Measurements from ENCODE around the gene ELMO1.
A peak's percentile ranks its signal among the peaks of the same experiment; 100 is the strongest.

Gene ELMO1

GRCh38 chr7:37410305-37411229, 38.1 kb downstream of the ELMO1 start:
- DNase-seq (ENCODE audit: low read depth in 2 of 3, low spot score in 1 of 3): no peak

DNA sequence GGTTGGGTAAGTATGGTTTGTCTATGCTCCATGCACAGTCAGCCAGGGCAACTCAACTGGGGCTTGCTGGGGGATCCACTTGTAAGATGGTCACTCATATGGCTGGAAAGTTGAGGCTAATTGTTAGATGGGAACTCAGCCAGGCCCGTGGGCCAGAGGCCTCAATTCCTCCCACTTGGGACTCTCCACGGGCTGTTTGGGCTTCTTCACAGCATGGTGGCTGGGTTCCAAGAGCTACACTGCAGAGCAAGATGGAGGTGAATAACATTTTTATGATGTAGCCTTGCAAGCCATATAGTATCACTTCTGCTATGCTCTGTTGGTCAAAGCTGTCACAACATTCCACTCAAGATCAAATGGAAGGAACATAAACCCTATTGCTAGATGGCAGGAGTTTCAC, 39.2 kb downstream of the ELMO1 start:
- no peak for DNase-seq (ENCODE audit: low read depth in 2 of 3, low spot score in 1 of 3)

DNA sequence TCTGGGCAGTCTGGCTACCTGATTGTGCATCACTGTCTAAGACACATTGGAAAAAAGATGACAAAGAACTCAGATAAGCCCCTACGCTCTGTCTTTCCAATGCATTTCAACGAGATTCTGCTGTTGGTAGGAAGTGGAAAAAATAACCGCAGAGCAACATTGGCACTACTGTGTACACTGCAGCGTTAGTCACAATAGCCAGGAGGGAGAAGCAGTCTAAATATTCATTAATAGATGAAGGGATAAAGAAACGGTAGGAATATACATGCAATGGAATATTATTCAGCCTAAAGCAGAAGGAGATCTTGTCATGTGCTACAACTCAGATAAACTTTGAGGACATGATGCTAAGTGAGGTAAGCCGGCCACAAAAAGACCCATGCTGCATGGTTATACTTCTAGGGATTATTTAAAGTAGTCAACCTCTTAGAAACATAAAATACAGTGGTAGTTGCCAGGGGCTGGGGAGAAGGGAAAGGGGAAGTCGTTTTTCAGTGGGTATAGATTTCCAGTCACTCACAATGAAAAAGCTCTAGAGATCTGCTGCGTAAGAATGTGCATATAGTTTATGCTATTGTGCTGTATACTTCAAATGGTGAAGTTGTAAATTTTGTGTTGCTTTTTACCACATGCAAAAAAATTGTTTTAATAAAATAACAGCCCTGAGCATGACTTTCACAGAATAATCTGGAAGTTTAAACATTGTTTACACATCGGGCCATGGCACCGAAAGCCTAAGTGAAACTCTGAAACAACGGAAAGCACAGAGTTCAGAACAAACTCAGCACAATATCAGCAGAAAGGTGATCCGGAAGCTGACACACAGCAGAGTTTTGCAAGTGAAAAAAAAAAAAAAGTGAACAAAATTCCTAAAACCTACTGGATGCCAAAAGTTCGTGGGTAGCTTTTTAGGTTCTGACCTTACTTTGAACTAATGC, 40.1 kb downstream of the ELMO1 start:
- DNase-seq (ENCODE audit: low read depth in 2 of 3, low spot score in 1 of 3): peak in 2 of 3 donors; percentile 15 to 36

DNA sequence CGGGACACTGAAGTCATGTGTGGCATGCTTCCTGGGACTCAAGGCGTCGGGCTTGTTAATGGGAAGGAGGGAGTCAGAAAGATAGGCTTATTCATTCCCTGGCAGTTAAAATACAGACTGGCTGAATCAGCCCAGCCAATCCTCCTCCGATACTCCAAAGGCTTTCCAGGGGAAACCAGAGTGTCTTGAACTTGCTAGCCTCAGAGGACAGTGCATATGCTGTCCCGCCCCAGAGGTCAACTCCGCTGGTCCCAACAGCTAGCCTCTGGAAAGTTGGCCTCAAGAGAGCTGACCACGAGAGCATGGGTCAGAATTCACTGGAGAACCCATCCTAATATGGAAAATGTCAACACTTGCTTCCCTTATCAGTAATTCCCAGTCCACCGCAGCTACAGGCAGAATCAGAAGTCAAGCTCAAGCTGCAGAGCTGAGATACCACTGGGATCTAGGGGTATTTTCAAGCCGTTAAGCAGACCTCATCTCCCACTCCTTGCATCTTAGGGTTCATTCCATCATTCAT, 43.0 kb downstream of the ELMO1 start:
- DNase-seq (ENCODE audit: low read depth in 2 of 3, low spot score in 1 of 3): no peak

- no peak for DNase-seq (ENCODE audit: low read depth in 2 of 3, low spot score in 1 of 3)
These were observed 43.5 kb downstream of the ELMO1 start for GRCh38 chr7:37405128-37405527.

DNA sequence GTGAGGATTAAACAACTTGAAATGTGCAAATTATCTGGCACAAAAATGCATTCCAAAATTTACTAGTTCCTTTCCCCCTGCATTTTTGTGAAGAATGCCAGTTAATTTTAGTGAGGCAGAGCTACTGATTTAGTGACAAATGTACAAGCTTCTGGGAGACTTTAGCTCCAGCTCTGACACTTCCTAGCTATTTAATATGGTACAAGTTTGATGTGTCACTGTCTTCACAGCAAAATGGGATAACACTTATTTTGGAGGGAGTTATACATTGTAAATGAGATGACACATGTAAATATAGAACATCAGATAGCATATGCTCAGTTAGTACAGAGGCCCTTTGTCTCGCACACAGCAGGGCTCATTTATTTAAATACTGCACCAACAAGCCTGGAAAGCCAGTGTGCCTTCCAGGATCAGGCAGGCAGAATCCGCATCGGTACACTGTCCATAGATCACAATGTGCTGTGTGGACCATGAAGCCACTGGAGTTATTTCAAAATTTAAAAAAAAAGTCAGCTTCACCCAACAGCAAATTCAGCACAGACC, 48.7 kb downstream of the ELMO1 start:
- no peak for DNase-seq (ENCODE audit: low read depth in 2 of 3, low spot score in 1 of 3)

DNA sequence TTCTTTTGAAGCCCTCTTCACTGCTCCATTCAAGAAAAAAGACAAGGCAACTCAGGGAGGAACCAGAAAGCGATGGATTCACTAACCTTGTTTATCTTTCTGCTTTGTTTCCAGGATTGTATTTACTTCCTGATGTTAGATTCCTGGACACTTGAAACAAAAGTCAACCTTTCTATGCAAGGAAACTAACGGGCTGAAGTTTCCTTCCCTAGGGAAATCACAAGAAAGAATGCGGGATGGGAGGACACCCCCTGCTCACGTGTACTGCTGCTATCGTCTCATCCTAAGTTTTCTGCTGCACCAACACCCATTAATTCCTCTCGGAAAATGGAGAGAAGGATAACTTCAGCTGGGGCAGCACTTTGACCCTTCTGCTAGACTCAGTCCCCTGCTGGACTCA, 50.3 kb downstream of the ELMO1 start:
- DNase-seq (ENCODE audit: low read depth in 2 of 3, low spot score in 1 of 3): no peak

GRCh38 chr7:37395618-37396259, 52.9 kb downstream of the ELMO1 start:
- DNase-seq (ENCODE audit: low read depth in 2 of 3, low spot score in 1 of 3): no peak

GRCh38 chr7:37394158-37394557, 54.5 kb downstream of the ELMO1 start:
- DNase-seq (ENCODE audit: low read depth in 2 of 3, low spot score in 1 of 3): no peak

GRCh38 chr7:37393476-37393875, 55.2 kb downstream of the ELMO1 start:
- DNase-seq (ENCODE audit: low read depth in 2 of 3, low spot score in 1 of 3): no peak

DNA sequence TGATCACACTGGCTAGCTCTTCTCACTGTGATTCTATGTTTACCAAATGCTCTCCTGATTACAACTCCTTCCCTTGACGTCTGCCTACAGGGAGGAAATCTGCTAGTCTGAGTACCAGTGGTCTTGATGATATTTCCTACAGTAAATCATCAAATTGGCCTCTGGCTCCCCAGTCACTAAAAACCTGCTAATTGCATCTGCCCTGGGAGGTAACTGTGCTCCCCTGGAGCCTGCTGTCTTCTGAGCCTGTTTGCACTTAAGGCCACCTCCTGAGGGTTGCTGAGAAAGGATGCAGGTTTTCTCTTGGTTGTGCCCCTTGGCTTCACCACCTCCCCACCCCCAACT, 56.0 kb downstream of the ELMO1 start:
- no peak for DNase-seq (ENCODE audit: low read depth in 2 of 3, low spot score in 1 of 3)

DNA sequence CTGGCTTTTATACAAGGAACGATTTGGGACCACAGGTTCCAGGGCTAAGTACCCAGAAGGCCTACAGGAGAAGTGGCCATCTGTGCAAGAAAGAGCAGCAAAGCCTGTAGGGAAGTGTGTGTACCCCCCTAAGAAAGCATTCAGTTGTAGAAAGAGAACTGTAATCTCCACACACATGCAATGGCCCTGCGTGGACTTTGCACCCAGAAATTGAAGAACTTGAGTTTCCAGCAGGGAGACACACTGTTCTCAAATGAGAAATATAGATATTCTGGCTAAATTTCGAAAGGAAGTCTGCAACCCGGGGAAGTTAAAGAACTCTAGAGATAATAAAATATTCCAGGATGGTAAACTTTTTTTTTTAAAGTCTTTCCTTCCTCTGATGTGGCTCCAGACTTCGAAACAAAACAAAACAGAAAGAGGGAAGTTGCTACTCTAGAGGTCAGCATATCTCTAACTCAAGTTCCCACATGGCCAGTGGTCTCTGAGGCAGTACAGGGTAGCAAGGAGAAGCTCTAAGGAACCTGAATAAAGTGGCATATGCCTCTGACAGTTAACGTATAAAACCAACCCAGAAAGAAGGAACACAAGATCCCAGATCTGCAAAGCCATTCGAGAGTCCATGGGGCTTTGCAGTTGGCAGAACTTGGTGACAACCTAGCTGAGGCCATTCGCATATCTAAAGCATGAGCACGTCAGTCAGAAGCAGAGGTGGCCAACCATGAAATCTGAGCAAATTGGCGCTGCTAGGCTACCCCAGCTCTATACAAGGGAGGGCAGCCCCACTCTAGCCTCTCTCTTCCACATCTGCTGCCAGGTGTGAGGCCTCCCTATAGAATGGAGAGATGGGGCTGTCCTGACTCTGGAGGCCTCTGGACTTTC, 56.6 kb downstream of the ELMO1 start:
- DNase-seq (ENCODE audit: low read depth in 2 of 3, low spot score in 1 of 3): no peak

GRCh38 chr7:37390114-37390513, 58.5 kb downstream of the ELMO1 start:
- no peak for DNase-seq (ENCODE audit: low read depth in 2 of 3, low spot score in 1 of 3)

DNA sequence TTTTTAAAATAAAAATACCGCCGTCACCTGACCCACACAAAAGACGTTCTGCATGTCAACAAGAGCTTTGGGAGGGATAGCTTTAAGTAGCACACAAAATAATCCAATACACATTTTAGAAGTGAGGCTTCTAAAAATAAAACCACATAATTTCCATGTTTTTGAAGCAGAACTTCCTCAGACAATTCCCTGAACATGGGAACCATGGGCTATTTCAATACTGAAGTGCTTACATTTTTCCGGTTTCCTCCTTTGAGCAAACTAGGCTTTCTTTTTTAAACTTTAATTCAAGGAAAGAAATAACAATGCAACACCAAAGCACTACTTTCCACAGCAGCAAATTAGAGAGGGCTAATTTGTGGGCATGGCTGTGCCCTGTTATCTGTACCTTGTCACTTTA, 59.9 kb downstream of the ELMO1 start:
- no peak for DNase-seq (ENCODE audit: low read depth in 2 of 3, low spot score in 1 of 3)

DNA sequence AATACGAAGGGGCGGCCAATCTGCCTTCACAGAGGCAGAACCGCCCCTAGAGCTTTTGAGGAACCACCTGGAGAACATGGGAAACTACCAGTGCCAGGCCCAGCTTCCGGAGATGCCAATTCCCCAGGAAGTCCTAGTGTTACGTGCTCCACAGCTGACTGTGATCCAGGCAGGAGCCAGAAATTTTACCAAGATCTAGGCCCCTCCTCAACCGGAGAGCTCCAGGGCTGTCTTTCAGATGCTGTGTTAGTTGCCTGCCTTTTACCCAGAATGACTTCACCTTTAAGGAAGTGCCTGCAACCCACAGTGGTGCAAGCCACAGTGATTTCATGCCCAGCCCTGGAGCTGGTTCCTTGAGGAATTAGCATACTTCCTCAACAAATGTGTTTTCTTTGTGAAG, 62.9 kb downstream of the ELMO1 start:
- no peak for DNase-seq (ENCODE audit: low read depth in 2 of 3, low spot score in 1 of 3)

GRCh38 chr7:37382546-37383088, 66.0 kb downstream of the ELMO1 start:
- no peak for DNase-seq (ENCODE audit: low read depth in 2 of 3, low spot score in 1 of 3)

- no peak for DNase-seq (ENCODE audit: low read depth in 2 of 3, low spot score in 1 of 3)
These were observed 67.8 kb downstream of the ELMO1 start for GRCh38 chr7:37380831-37381230.

DNA sequence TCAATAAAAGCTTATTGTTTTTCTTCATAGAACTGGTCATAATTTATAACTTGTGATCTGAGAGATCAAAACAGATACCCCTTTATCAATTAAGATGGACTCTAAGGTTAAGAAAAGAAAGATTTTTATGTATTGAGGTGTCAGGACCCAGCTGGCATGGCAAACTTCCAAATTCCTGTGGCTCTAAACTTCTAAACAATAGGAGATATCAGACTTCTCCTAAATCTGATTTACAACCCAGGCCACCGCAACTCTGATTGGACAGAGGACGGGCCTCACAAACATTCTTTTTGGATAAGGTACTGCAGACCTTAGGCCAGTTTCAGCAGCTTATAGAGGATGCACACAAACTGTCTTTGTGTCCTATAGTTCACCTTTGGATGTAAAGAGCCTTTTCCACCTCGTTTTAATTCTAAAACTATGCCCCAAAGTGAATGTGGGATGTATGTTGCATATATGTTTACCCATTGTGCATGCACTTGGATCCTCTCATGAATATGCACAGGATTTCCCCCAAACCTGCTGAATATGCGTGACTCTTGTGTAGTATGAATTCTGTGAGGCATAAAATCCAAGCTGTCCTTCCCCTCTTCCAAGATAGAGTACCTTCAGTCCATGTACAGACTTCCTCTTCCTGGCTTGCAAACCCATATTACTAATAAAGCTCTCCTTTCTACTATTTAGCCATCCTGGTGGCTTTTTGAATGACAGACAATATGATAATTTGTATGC, 69.0 kb downstream of the ELMO1 start:
- DNase-seq (ENCODE audit: low read depth in 2 of 3, low spot score in 1 of 3): no peak

DNA sequence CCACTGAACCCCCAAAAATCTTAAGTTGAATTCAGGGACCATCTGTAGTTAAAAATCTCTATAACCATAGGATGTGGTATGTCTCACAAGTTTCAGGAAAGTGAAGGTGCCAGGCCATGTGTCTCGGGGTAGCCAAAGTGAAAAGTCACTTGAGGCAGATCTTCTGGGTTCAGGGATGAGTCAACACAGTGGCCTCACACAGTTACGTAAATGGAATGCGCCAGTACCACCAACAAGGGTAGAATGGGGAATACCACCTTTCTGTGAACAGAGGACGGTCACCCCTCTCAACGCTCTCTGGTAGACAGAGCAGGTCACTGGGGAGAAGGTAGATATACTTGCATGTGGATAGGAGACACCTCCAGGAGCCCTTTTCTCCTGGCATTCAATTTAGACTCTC, 71.4 kb downstream of the ELMO1 start:
- DNase-seq (ENCODE audit: low read depth in 2 of 3, low spot score in 1 of 3): no peak
